GM23338 (cell line): ENCODE measurements around the gene ACVRL1. TPM values are rescaled to one million over a fixed set of nuclear protein-coding genes. Genes with fewer than 3 reads are reported as not detected.

Source experiments
- ATAC-seq: fragments of 200-7000 bp; cut with Tn5 transposase; 3 replicates; pipeline ENCODE4 v1.9.1; 2020
- DNase-seq: peaks from one replicate; pipeline ENCODE4 v3.0.0-alpha.2; 2015; ENCODE audit warnings: low spot score
- H2AFZ ChIP-seq: fragments of 200-600 bp; sonication (generic); 2 replicates; pipeline ENCODE4 v1.8.0; 2016; ENCODE audit warnings: antibody characterized with exemption, mild to moderate bottlenecking, moderate library complexity
- H3F3A ChIP-seq: fragments of 200-600 bp; sonication (generic); replicated peaks from 2 replicates; pipeline ENCODE4 v1.8.0; 2017; ENCODE audit warnings: antibody characterized with exemption, mixed run types, low read depth
- H3K27ac ChIP-seq: fragments of 200-600 bp; sonication (generic); 2 replicates; pipeline ENCODE4 v1.6.1; 2016; ENCODE audit warnings: low read depth
- H3K27me3 ChIP-seq: fragments of 200-600 bp; sonication (generic); 2 replicates; pipeline ENCODE4 v1.8.0; 2016; ENCODE audit warnings: mild to moderate bottlenecking, mixed run types, moderate library complexity; ENCODE audit not compliant: insufficient read depth
- H3K36me3 ChIP-seq: fragments of 200-600 bp; sonication (generic); 2 replicates; pipeline ENCODE4 v1.8.0; 2016; ENCODE audit warnings: mild to moderate bottlenecking; ENCODE audit not compliant: insufficient read depth
- H3K4me1 ChIP-seq: fragments of 200-600 bp; sonication (generic); 2 replicates; pipeline ENCODE4 v1.8.0; 2016; ENCODE audit warnings: mild to moderate bottlenecking, moderate library complexity; ENCODE audit not compliant: insufficient read depth
- H3K4me2 ChIP-seq: fragments of 200-600 bp; sonication (generic); 2 replicates; pipeline ENCODE4 v1.7.1; 2017; ENCODE audit warnings: mixed run types
- H3K4me3 ChIP-seq: fragments of 200-600 bp; sonication (generic); 2 replicates; pipeline ENCODE4 v1.6.1; 2016; ENCODE audit warnings: mixed run types
- H3K79me2 ChIP-seq: fragments of 200-600 bp; sonication (generic); replicated peaks from 2 replicates; pipeline ENCODE4 v1.8.0; 2017; ENCODE audit warnings: mild to moderate bottlenecking; ENCODE audit not compliant: insufficient read depth
- H3K9me2 ChIP-seq: fragments of 200-600 bp; sonication (generic); 2 replicates; pipeline ENCODE4 v1.8.0; 2017; ENCODE audit not compliant: insufficient read depth
- H4K20me1 ChIP-seq: fragments of 200-600 bp; sonication (generic); replicated peaks from 2 replicates; pipeline ENCODE4 v1.8.0; 2017; ENCODE audit warnings: mild to moderate bottlenecking; ENCODE audit not compliant: insufficient read depth
- H3K27ac Mint-ChIP-seq: 2 replicates; pipeline ENCODE4 v1.8.0; 2020; ENCODE audit warnings: inconsistent platforms, mild to moderate bottlenecking, moderate library complexity, mixed read lengths
- H3K27me3 Mint-ChIP-seq: 3 replicates; pipeline ENCODE4 v1.8.0; 2022; ENCODE audit warnings: low read depth, mild to moderate bottlenecking, moderate library complexity, mixed read lengths, inconsistent platforms; ENCODE audit not compliant: insufficient read depth, poor library complexity
- H3K36me3 Mint-ChIP-seq: 3 replicates; pipeline ENCODE4 v1.8.0; 2021; ENCODE audit warnings: low read depth, mild to moderate bottlenecking, inconsistent platforms, moderate library complexity, mixed read lengths
- H3K4me1 Mint-ChIP-seq: 3 replicates; pipeline ENCODE4 v1.8.0; 2020; ENCODE audit warnings: mild to moderate bottlenecking, inconsistent platforms, mixed read lengths
- H3K4me3 Mint-ChIP-seq: 3 replicates; pipeline ENCODE4 v1.8.0; 2021; ENCODE audit warnings: moderate library complexity, mild to moderate bottlenecking, inconsistent platforms, mixed read lengths
- H3K9me3 Mint-ChIP-seq: 3 replicates; pipeline ENCODE4 v1.8.0; 2020; ENCODE audit warnings: moderate library complexity, mild to moderate bottlenecking, inconsistent platforms, mixed read lengths
- CREB1 ChIP-seq: fragments of 250-450 bp; sonication (Bioruptor Pico); IDR thresholded peaks from 2 replicates; pipeline ENCODE4 v1.5.0; 2020; ENCODE audit warnings: low read depth, mild to moderate bottlenecking, moderate library complexity
- EZH2 ChIP-seq: fragments of 200-600 bp; sonication (generic); IDR thresholded peaks from one replicate; pipeline ENCODE4 v1.8.0; 2017; ENCODE audit warnings: antibody characterized with exemption, mild to moderate bottlenecking, low read depth; ENCODE audit not compliant: unreplicated experiment
- EZH2phosphoT487 ChIP-seq: fragments of 200-600 bp; sonication (generic); IDR thresholded peaks from one replicate; pipeline ENCODE4 v1.8.1; 2018; ENCODE audit warnings: antibody characterized with exemption; ENCODE audit not compliant: unreplicated experiment
- JUNB ChIP-seq: IDR thresholded peaks from one replicate; pipeline ENCODE4 v1.6.1; 2016; ENCODE audit warnings: antibody characterized with exemption; ENCODE audit not compliant: unreplicated experiment
- NANOG ChIP-seq: IDR thresholded peaks from 2 replicates; pipeline ENCODE4 v1.6.1; 2016; ENCODE audit warnings: antibody characterized with exemption, borderline replicate concordance
- POLR2AphosphoS5 ChIP-seq: IDR thresholded peaks from 2 replicates; pipeline ENCODE4 v1.6.1; 2016; ENCODE audit warnings: antibody characterized with exemption, low read depth
- STAT1 ChIP-seq: IDR thresholded peaks from one replicate; pipeline ENCODE4 v1.6.1; 2016; ENCODE audit warnings: antibody characterized with exemption; ENCODE audit not compliant: unreplicated experiment
- ZNF114 ChIP-seq: fragments of 250-450 bp; sonication (Bioruptor Pico); IDR thresholded peaks from 2 replicates; pipeline ENCODE4 v1.5.0; 2020; ENCODE audit warnings: mild to moderate bottlenecking, moderate library complexity
- polyA plus RNA-seq: library from polyadenylated mRNA; unstranded; fragments of >200 nt; fragmentation: Nextera tagmentation; extraction: Ambion mirVana; gene quantifications from 2 replicates; pipeline ENCODE4 v1.2.1, GENCODE V29; 2016
- total RNA-seq: library from RNA; depleted of rRNA; stranded (reverse); fragments of >200 nt; shearing (Covaris generic); gene quantifications from 2 replicates; pipeline ENCODE4 v1.2.3, GENCODE V29; 2014
- TF ChIP-seq, protein P1 (sequence below): fragments of 250-450 bp; sonication (Bioruptor Pico); IDR thresholded peaks from 2 replicates; pipeline ENCODE4 v1.5.0; 2020; ENCODE audit warnings: mild to moderate bottlenecking, moderate library complexity
- TF ChIP-seq, protein P2 (sequence below): IDR thresholded peaks from 2 replicates; pipeline ENCODE4 v1.6.1; 2016; ENCODE audit warnings: antibody characterized with exemption
- TF ChIP-seq, protein P3 (sequence below), 2 experiments: fragments of 200-600 bp in 1 of 2; sonication (generic) in 1 of 2; conservative IDR thresholded peaks; 2 replicates each; pipeline versions ENCODE4 v1.5.1 to v1.6.1; 2016 to 2017; ENCODE audit warnings: antibody characterized with exemption in 2 of 2, low read depth in 2 of 2, mild to moderate bottlenecking in 2 of 2, moderate library complexity in 1 of 2

The ACVRL1 gene
- total and polyA plus RNA-seq, 2 experiments from 2014 or later, result 0.28 TPM; not detected in 1

DNA sequence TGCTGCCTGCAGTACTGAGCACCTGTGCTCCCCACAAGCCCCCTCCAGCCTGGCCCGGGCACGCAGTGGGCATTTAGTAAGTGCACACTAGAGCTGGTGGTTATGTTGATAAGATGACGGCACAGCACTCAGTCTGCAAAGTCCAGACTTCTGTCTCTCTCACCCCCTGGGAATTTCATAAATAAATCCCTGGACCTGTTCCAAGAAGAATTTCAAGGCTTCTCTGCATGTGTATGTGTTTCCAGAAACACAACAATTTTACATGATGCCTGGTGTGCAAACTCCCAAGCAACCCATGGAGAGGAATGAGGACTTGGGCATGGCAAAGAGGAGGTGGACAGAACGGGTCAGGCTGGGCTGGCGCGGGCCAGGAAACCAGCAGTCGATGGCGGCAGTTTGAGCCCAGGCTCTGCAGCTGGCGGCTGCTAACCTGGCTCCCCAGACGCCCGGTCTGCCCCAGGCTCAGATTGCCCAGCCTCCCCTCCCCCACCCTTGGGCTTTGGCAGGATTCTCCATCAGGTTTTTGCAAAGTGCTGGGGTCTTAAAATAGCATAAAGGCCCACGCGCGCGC, 33.8 kb downstream of the ACVRL1 start:
- Mint-ChIP-seq H3K36me3 (peaks cover 5% of the 10 kb centered on the region; the same call in 1 of the 3 replicates), H3K27me3 (peaks cover 14% of the 10 kb centered on the region), H3K9me3 (peaks cover 14% of the 10 kb centered on the region), H3K4me1 (peaks cover 7% of the 10 kb centered on the region), H3K4me3 (no peak overlapping the region), H3K27ac (no peak overlapping the region)
- Histone ChIP-seq H3K9me2 (no peaks in the 10 kb centered on the region), H3K79me2 (no peaks in the 10 kb centered on the region), H3K4me2 (no peak overlapping the region), H4K20me1 (no peaks in the 10 kb centered on the region), H3K36me3 (no peaks in the 10 kb centered on the region), H3F3A (no peaks in the 10 kb centered on the region), H3K27me3 (no peaks in the 10 kb centered on the region), H3K27ac (no peak overlapping the region), H2AFZ (peak overlapping the region; percentile 80; the same call in 1 of the 2 replicates), H3K4me3 (no peak overlapping the region), H3K4me1 (no peaks in the 10 kb centered on the region)
- no peak; the same call in none of the 3 replicates for ATAC-seq
- TF ChIP-seq CREB1 (CRISPR knock-in tag) (no peak), POLR2AphosphoS5 (no peak), EZH2phosphoT487 (no peak), JUNB (no peak), ZNF114 (no peak), NANOG (no peak), STAT1 (no peak), EZH2 (no peak)
- TF ChIP-seq, protein P1, sequence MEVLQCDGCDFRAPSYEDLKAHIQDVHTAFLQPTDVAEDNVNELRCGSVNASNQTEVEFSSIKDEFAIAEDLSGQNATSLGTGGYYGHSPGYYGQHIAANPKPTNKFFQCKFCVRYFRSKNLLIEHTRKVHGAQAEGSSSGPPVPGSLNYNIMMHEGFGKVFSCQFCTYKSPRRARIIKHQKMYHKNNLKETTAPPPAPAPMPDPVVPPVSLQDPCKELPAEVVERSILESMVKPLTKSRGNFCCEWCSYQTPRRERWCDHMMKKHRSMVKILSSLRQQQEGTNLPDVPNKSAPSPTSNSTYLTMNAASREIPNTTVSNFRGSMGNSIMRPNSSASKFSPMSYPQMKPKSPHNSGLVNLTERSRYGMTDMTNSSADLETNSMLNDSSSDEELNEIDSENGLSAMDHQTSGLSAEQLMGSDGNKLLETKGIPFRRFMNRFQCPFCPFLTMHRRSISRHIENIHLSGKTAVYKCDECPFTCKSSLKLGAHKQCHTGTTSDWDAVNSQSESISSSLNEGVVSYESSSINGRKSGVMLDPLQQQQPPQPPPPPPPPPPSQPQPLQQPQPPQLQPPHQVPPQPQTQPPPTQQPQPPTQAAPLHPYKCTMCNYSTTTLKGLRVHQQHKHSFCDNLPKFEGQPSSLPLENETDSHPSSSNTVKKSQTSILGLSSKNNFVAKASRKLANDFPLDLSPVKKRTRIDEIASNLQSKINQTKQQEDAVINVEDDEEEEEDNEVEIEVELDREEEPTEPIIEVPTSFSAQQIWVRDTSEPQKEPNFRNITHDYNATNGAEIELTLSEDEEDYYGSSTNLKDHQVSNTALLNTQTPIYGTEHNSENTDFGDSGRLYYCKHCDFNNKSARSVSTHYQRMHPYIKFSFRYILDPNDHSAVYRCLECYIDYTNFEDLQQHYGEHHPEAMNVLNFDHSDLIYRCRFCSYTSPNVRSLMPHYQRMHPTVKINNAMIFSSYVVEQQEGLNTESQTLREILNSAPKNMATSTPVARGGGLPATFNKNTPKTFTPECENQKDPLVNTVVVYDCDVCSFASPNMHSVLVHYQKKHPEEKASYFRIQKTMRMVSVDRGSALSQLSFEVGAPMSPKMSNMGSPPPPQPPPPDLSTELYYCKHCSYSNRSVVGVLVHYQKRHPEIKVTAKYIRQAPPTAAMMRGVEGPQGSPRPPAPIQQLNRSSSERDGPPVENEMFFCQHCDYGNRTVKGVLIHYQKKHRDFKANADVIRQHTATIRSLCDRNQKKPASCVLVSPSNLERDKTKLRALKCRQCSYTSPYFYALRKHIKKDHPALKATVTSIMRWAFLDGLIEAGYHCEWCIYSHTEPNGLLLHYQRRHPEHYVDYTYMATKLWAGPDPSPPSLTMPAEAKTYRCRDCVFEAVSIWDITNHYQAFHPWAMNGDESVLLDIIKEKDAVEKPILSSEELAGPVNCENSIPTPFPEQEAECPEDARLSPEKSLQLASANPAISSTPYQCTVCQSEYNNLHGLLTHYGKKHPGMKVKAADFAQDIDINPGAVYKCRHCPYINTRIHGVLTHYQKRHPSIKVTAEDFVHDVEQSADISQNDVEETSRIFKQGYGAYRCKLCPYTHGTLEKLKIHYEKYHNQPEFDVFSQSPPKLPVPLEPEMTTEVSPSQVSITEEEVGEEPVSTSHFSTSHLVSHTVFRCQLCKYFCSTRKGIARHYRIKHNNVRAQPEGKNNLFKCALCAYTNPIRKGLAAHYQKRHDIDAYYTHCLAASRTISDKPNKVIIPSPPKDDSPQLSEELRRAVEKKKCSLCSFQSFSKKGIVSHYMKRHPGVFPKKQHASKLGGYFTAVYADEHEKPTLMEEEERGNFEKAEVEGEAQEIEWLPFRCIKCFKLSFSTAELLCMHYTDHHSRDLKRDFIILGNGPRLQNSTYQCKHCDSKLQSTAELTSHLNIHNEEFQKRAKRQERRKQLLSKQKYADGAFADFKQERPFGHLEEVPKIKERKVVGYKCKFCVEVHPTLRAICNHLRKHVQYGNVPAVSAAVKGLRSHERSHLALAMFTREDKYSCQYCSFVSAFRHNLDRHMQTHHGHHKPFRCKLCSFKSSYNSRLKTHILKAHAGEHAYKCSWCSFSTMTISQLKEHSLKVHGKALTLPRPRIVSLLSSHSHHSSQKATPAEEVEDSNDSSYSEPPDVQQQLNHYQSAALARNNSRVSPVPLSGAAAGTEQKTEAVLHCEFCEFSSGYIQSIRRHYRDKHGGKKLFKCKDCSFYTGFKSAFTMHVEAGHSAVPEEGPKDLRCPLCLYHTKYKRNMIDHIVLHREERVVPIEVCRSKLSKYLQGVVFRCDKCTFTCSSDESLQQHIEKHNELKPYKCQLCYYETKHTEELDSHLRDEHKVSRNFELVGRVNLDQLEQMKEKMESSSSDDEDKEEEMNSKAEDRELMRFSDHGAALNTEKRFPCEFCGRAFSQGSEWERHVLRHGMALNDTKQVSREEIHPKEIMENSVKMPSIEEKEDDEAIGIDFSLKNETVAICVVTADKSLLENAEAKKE (CRISPR knock-in tag), result no peak
- TF ChIP-seq, protein P2, sequence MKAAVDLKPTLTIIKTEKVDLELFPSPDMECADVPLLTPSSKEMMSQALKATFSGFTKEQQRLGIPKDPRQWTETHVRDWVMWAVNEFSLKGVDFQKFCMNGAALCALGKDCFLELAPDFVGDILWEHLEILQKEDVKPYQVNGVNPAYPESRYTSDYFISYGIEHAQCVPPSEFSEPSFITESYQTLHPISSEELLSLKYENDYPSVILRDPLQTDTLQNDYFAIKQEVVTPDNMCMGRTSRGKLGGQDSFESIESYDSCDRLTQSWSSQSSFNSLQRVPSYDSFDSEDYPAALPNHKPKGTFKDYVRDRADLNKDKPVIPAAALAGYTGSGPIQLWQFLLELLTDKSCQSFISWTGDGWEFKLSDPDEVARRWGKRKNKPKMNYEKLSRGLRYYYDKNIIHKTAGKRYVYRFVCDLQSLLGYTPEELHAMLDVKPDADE, result no peak
- TF ChIP-seq, protein P3, sequence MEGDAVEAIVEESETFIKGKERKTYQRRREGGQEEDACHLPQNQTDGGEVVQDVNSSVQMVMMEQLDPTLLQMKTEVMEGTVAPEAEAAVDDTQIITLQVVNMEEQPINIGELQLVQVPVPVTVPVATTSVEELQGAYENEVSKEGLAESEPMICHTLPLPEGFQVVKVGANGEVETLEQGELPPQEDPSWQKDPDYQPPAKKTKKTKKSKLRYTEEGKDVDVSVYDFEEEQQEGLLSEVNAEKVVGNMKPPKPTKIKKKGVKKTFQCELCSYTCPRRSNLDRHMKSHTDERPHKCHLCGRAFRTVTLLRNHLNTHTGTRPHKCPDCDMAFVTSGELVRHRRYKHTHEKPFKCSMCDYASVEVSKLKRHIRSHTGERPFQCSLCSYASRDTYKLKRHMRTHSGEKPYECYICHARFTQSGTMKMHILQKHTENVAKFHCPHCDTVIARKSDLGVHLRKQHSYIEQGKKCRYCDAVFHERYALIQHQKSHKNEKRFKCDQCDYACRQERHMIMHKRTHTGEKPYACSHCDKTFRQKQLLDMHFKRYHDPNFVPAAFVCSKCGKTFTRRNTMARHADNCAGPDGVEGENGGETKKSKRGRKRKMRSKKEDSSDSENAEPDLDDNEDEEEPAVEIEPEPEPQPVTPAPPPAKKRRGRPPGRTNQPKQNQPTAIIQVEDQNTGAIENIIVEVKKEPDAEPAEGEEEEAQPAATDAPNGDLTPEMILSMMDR (conservative IDR thresholded peaks at IDR 0.05; ENCODE audit: low read depth in 2 of 2), result no peak
- DNase-seq, result peak; percentile 34
